ENCODE measurements around the gene TRMT6. TPM values are rescaled to one million over a fixed set of nuclear protein-coding genes. Genes with fewer than 3 reads are reported as not detected.

Gene TRMT6
- total RNA-seq, 3 donors from 2014 or later = 8.3 to 10.5 (median 9.2) TPM

DNA sequence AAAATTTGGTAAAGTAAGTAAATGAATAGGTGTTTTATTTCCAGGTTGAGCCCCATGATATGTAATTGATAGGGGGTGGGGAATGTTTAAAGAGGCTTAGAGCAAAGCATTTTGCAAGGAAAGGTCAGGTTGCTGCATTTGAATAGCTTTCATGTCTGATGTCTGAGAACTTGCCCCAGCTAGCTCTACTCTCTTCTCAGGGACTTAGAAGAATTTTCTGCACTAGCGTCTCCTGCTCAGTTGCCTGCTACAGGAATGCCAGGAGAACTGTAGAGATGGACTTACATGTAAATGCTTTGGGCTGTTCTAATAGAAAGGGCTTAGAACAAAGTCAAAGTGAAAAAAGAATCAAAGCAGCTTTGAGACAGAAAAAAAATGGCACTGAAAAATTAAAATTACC, 35.5 kb downstream of the TRMT6 start:
- DNase-seq (no peak), ATAC-seq (no peak)

DNA sequence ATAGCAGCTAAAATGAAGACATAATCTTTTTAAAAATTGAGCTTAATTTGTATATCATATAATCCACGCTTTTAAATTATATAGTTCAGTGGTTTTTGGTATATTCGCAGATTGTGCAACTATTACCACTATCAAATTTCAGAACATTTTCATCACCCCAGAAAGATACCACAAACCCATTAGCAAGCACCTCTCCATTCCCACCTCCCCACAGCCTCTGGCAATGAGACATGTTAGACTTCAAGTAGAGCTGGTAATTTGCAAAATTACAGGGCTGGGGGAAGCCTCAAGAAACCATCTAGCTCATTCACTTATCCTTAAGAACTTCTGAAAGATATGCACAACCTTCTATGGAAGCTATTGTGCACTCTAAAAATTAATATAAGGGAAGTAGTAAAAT, 37.2 kb downstream of the TRMT6 start:
- Histone ChIP-seq H3K9me3 (no peaks in the 10 kb centered on the region), H3K4me1 (ENCODE audit: low read depth) (peaks cover 7% of the 10 kb centered on the region), H3K4me3 (no peak overlapping the region), H3K36me3 (ENCODE audit: low read depth) (no peaks in the 10 kb centered on the region)
- ATAC-seq (no peak), DNase-seq (no peak)
- intact Hi-C loops (cut with DNase I, micrococcal nuclease) = no loop called here
- TF ChIP-seq, protein P1, sequence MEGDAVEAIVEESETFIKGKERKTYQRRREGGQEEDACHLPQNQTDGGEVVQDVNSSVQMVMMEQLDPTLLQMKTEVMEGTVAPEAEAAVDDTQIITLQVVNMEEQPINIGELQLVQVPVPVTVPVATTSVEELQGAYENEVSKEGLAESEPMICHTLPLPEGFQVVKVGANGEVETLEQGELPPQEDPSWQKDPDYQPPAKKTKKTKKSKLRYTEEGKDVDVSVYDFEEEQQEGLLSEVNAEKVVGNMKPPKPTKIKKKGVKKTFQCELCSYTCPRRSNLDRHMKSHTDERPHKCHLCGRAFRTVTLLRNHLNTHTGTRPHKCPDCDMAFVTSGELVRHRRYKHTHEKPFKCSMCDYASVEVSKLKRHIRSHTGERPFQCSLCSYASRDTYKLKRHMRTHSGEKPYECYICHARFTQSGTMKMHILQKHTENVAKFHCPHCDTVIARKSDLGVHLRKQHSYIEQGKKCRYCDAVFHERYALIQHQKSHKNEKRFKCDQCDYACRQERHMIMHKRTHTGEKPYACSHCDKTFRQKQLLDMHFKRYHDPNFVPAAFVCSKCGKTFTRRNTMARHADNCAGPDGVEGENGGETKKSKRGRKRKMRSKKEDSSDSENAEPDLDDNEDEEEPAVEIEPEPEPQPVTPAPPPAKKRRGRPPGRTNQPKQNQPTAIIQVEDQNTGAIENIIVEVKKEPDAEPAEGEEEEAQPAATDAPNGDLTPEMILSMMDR (IDR thresholded peaks at IDR 0.05) = no peak

More for the DNA sequence above, 35.5 kb downstream of the TRMT6 start:
- TF ChIP-seq, protein P1 (IDR thresholded peaks at IDR 0.05) = no peak
- Histone ChIP-seq H3K4me1 (ENCODE audit: low read depth) (peaks cover 7% of the 10 kb centered on the region), H3K9me3 (no peaks in the 10 kb centered on the region), H3K4me3 (no peak overlapping the region), H3K36me3 (ENCODE audit: low read depth) (no peaks in the 10 kb centered on the region)
- intact Hi-C loops (cut with DNase I, micrococcal nuclease) = no loop called here

DNA sequence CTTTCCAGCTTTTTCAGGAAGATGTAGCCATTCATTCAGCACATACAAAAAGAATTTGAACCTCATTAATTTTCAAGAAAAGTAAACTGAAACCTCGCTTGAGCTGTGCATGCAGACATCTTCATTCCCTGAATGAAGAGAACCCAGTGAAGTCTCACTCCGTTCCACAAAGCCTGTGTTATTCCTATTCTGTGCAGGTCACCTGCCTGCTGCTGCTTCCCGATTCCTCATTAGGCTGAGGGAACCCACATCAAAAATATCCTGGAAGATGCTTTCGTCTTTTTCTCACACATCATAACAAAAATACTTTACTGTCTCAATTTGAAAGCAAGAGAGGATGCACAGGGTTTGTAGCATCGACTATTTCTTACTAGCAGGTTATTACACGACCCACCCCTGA, 40.1 kb downstream of the TRMT6 start:
- Histone ChIP-seq H3K36me3 (ENCODE audit: low read depth) (no peaks in the 10 kb centered on the region), H3K9me3 (no peaks in the 10 kb centered on the region), H3K4me3 (no peak overlapping the region), H3K4me1 (ENCODE audit: low read depth) (peaks cover 7% of the 10 kb centered on the region)
- ATAC-seq (no peak), DNase-seq (no peak)
- TF ChIP-seq, protein P1 (IDR thresholded peaks at IDR 0.05) = no peak
- intact Hi-C loops (cut with DNase I, micrococcal nuclease) = no loop called here

DNA sequence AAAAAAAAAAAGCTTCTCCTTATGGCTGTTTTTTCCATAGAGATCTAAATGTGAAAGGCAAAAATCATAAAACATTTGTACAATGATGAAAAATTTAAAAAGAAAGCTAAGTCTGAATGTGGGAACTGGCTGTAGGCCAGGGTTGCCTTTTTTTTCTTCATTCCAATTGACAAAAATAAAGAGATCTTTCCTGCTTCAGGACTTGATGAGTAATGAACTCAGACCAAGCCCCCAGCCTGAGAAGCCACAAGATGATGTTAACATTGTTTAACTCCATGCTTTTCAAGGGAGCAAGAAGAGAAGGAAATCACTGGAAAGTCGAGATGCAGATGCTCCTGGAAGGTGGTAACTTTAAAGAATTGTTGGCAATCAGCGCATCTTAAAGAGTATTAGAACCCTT, 41.4 kb downstream of the TRMT6 start:
- peaks cover 7% of the 10 kb centered on the region for H3K4me1 ChIP-seq (ENCODE audit: low read depth)
- H3K36me3 ChIP-seq (ENCODE audit: low read depth) = no peaks in the 10 kb centered on the region
- TF ChIP-seq, protein P1 (IDR thresholded peaks at IDR 0.05) = no peak
- no peak overlapping the region for H3K4me3 ChIP-seq
- no peaks in the 10 kb centered on the region for H3K9me3 ChIP-seq
- intact Hi-C loops (cut with DNase I, micrococcal nuclease) = no loop called here
- ATAC-seq (no peak), DNase-seq (no peak)

DNA sequence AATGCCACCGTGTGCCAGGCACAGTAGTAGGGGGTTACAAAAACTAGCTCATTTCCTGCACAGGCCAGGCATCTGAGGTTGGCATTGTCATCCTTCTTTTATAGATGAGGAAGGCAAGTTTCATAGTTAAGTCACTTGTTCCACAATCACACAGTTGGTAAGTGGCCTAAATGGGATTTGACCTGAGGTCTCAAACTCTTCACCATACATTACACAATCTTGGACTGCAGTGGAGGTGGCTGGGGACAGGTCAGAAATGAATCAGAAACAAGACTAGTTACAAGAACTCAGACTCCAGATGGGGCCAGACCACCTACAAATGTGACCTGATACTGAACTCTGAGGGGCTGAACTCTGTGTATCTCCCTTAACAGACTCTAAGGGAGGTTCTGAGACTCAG, 49.4 kb downstream of the TRMT6 start:
- TF ChIP-seq, protein P1 (IDR thresholded peaks at IDR 0.05) = no peak
- no peak overlapping the region for H3K4me3 ChIP-seq
- intact Hi-C loops (cut with DNase I, micrococcal nuclease) = no loop called here
- DNase-seq (no peak), ATAC-seq (no peak)
- H3K9me3 ChIP-seq = no peaks in the 10 kb centered on the region
- no peaks in the 10 kb centered on the region for H3K4me1 ChIP-seq (ENCODE audit: low read depth)
- no peaks in the 10 kb centered on the region for H3K36me3 ChIP-seq (ENCODE audit: low read depth)

DNA sequence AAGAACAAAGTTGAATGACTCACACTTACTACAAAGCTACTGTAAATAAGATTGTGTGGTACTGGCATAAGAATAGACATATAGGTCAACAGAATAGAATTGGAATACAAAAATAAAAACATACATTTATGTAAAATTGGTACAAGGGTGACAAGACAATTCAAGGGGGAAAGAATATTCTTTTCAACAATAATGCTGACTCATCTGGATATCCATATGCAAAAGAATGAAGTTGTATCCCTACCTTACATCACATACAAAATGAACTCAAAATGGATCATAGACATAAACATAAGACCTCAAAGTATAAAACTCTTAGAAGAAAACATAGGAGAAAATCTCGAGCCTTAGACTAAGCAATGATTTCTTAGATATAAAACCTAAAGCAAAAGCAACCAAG, 50.9 kb downstream of the TRMT6 start:
- H3K36me3 ChIP-seq (ENCODE audit: low read depth) = no peaks in the 10 kb centered on the region
- DNase-seq (no peak), ATAC-seq (no peak)
- intact Hi-C loops (cut with DNase I, micrococcal nuclease) = no loop called here
- H3K4me1 ChIP-seq (ENCODE audit: low read depth) = no peaks in the 10 kb centered on the region
- TF ChIP-seq, protein P1 (IDR thresholded peaks at IDR 0.05) = no peak
- H3K9me3 ChIP-seq = no peaks in the 10 kb centered on the region
- no peak overlapping the region for H3K4me3 ChIP-seq

Measured in mucosa of descending colon (tissue), 3 donors.